AG09319 (cell line): ENCODE data around the gene AARS2.

ENCODE experiments used
- DNase-seq: peaks from one replicate; pipeline ENCODE4 v3.0.0-alpha.2; 2010; ENCODE audit warnings: low read depth; ENCODE audit errors: extremely low read depth
- TF ChIP-seq, protein P1 (sequence below): IDR thresholded peaks from 2 replicates; pipeline ENCODE4 v1.5.1; 2011; ENCODE audit warnings: low read depth, mild to moderate bottlenecking, inconsistent platforms, low read length, moderate library complexity

AARS2 gene

GRCh38 chr6:44276667-44277640 lies 36.2 kb downstream of the AARS2 start:
- TF ChIP-seq, protein P1, sequence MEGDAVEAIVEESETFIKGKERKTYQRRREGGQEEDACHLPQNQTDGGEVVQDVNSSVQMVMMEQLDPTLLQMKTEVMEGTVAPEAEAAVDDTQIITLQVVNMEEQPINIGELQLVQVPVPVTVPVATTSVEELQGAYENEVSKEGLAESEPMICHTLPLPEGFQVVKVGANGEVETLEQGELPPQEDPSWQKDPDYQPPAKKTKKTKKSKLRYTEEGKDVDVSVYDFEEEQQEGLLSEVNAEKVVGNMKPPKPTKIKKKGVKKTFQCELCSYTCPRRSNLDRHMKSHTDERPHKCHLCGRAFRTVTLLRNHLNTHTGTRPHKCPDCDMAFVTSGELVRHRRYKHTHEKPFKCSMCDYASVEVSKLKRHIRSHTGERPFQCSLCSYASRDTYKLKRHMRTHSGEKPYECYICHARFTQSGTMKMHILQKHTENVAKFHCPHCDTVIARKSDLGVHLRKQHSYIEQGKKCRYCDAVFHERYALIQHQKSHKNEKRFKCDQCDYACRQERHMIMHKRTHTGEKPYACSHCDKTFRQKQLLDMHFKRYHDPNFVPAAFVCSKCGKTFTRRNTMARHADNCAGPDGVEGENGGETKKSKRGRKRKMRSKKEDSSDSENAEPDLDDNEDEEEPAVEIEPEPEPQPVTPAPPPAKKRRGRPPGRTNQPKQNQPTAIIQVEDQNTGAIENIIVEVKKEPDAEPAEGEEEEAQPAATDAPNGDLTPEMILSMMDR = no peak
- no peak for DNase-seq

- no peak for DNase-seq
- TF ChIP-seq, protein P1 = no peak
Measured at GRCh38 chr6:44275749-44276648, 37.1 kb downstream of the AARS2 start.

DNA sequence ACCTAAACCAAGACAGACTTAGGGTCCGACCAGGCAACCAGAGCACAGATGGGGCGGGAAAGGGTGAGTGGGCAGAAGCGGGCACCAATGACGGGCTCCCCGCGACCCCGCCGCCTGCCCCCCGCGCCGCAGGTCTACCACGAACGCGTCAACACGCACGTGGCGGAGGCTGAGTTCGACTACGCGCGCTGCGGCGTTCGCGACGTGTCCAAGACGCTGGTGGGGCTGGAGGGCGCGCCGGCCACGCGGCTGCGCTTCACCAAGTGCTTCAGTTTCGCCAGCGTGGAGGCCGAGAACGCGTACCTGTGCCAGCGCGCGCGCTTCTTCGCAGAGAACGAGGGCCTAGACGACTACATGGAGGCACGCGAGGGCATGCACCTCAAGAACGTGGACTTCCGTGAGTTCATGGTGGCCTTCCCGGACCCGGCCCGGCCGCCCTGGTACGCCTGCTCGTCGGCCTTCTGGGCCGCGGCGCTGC lies 37.8 kb downstream of the AARS2 start:
- DNase-seq = no peak
- TF ChIP-seq, protein P1 = no peak

DNA sequence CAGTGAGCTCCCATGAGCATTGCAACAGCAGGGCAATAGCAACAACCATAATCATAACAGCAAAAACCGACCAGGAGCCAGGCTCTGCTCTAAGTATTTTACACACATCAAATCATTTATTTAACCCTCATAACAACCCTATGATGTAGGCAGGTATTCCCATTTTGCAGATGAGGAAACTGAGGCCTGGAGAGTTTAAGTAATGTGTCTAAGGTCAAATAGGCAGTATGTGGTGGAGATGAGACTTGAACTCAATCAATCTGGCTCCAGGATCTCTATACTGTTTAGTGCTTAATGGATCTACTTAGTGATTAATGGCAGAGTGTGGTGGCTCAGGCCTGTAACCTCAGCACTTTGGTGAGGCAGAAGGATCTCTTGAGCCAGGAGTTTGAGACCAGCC lies 39.5 kb downstream of the AARS2 start:
- no peak for DNase-seq
- TF ChIP-seq, protein P1 = no peak

DNA sequence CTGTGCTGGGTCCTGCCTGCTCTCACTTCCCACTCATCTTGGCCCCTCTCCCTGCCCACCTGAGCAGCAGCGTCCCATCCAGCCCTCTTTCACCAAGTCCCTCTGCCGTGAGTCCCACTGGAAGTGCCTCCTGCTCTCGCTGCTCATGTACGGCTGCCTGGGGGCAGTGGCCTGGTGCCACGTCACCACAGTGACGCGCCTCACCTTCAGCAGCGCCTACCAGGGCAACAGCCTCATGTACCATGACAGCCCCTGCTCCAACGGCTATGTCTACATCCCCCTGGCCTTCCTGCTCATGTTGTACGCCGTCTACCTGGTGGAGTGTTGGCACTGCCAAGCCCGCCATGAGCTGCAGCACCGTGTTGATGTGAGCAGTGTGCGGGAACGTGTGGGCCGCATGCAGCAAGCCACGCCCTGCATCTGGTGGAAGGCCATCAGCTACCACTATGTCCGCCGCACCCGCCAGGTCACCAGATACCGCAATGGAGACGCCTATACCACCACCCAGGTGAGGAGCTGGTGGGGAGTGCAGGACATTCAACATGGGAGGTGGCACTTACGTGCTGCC lies 40.1 kb downstream of the AARS2 start:
- DNase-seq = no peak

GRCh38 chr6:44272529-44272928 lies 40.6 kb downstream of the AARS2 start:
- DNase-seq = no peak

More for the DNA sequence above, 40.1 kb downstream of the AARS2 start:
- TF ChIP-seq, protein P1 = no peak

More at GRCh38 chr6:44272529-44272928, 40.6 kb downstream of the AARS2 start:
- TF ChIP-seq, protein P1 = no peak
